GM19239 (cell line): ENCODE measurements around the gene ZMYND15.
A peak's percentile ranks its signal among the peaks of the same experiment; 100 is the strongest.
"Not testable (repeated sequence)": the region's sequence is repeated elsewhere in the genome, so short reads cannot be mapped to it uniquely, and the experiment has no call there.

Experiments
- DNase-seq: peaks from one replicate; pipeline ENCODE4 v3.0.0; 2011; ENCODE audit warnings: low spot score; ENCODE audit not compliant: insufficient read length
- FAIRE-seq: peaks from 2 replicates; lab custom pipeline; 2011; peaks lifted over from hg19 to GRCh38; lab: Jason Lieb, UNC

The ZMYND15 gene

GRCh38 chr17:4739122-4740024 is at the start of gene ZMYND15, which contains the start of gene CXCL16:
ZMYND15 (plus strand) TSS chr17:4739833; CDS start chr17:4740549, 716 bp downstream.
CXCL16 (minus strand) TSS chr17:4739928; CDS start chr17:4739339, 589 bp downstream.
- no peak for FAIRE-seq
- peak; percentile 73 for DNase-seq

DNA sequence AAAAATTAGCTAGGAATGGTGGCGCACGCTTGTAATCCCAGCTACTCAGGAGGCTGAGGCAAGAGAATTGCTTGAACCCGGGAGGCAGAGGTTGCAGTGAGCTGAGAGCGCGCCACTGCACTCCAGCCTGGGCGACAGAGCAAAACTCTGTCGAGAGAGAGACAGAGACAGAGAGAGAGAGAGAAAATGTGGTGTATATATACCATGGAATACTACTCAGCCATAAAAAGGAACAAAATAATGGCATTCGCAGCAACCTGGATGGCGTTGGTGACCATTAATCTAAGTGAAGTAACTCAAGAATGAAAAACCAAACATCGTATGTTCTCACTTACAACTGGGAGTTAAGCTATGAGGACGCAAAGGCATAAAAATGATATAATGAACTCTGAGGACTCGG is 49.8 kb upstream of the ZMYND15 start:
- not testable (repeated sequence) for DNase-seq, FAIRE-seq

- no peak for FAIRE-seq
Observed at GRCh38 chr17:4690745-4691144, 48.9 kb upstream of the ZMYND15 start.

GRCh38 chr17:4691686-4692085 is 47.9 kb upstream of the ZMYND15 start:
- DNase-seq = no peak

More at GRCh38 chr17:4690745-4691144, 48.9 kb upstream of the ZMYND15 start:
- no peak for DNase-seq

GRCh38 chr17:4693416-4693815 is 46.2 kb upstream of the ZMYND15 start:
- FAIRE-seq = no peak
- no peak for DNase-seq

More at GRCh38 chr17:4691686-4692085, 47.9 kb upstream of the ZMYND15 start:
- FAIRE-seq = no peak

DNA sequence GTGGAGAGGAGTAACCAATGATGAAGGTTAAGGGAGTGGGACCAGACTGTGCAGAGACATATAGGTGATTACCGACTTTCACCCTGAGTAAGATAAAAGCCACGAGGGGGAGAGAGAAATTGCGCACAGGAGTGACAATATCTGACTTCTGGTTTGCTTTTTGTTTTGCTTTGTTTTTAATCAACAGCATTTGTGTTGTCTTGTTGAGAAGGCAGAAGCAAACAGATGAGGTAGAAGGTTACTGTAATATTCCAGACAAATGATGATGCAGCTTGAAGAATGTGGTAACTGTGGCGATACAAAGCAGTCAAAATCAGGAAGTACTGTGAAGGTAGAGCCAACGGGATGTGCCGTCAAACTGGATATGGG is 43.2 kb upstream of the ZMYND15 start:
- DNase-seq = no peak
- peak; percentile 89 for FAIRE-seq

GRCh38 chr17:4699401-4700056 is 40.1 kb upstream of the ZMYND15 start:
- not testable (repeated sequence) for FAIRE-seq, DNase-seq

DNA sequence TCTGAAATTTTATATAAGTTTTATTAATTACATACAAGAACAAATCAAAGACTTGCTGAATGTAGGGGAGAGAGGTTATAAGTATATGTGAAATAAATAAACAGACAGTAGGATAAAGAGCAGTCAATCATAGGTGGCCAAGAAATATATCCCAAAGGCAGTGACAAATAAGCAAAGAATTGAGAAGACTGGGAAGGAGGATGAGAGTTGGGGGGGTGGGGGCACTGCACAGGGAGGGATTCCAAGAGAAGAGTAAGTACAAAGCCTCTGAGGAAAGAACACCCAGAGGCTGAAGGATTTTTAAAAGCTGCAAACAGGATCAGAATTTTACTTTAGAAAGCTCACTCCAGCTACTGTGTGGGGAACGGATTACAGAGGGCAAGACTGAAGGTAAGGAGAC is 38.5 kb upstream of the ZMYND15 start:
- FAIRE-seq = no peak
- no peak for DNase-seq

DNA sequence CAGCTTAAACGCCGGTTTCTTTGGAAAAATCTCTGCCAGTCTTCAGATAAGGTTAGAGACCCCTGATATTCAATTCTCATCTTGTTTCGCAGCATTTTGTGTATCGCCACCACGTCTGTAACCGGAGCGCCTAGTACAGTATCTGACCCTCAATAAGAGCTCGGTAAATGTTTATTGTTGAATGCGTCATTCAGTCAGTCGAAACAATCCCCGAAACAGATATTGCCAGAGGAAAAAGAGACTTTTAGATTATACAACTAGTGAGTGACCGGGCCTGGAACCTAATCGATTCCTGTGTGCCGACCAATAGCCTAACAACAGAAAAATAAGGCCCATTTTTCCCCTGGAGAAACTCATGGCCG is 36.3 kb upstream of the ZMYND15 start:
- FAIRE-seq (peak; percentile 21), DNase-seq (no peak)

DNA sequence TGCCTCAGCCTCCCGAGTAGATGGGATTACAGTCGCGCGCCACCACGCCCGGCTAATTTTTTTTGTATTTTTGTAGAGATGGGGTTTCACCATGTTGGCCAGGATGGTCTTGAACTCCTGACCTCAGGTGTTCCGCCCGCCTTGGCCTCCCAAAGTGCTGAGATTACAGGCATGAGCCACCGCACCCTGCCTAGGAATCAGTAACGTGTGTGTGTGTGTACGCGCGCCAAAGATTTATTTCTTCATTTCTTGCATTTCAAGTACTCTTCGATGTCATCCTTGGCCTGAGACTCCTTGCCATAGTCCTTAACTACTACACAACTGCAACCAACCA is 35.1 kb upstream of the ZMYND15 start:
- not testable (repeated sequence) for FAIRE-seq, DNase-seq

DNA sequence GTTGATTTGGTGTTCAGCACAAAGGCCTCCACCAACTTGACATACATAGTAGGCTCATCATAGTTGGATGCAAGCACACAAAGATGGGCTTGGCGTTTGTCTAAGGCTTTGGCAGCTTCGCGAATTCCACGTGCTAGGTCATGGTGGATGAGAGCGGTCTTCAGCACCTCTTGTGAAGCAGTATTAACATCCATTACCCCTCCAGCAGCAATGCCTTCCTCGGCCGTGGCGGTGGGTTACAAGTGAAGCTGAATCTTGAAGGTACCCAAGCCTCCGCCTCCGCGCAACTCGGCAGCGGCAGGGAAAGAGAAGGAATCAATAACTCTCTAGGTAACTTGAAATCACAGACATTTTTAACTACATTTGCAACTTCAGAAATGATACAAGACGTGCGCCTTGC is 34.6 kb upstream of the ZMYND15 start:
- no peak for DNase-seq
- peak; percentile 61 for FAIRE-seq

DNA sequence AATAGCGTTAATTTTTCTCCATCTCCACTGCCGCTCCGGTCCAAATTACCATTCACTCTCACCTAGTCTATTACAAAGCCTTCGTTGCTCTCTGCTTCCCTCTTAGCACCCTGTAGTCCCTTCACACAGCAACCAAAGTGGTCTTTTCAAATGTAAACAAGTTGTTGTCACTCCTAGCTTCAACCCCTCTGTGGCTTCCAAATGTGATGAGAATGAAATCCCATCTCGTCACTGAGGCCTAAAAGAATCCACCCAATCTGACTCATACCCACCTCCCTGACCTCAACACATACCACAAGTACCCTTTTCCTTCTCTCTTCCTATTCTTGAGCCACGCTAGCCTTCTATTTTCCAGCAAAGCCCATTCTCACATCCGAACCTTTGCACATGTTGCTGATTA is 33.5 kb upstream of the ZMYND15 start:
- no peak for FAIRE-seq
- no peak for DNase-seq

DNA sequence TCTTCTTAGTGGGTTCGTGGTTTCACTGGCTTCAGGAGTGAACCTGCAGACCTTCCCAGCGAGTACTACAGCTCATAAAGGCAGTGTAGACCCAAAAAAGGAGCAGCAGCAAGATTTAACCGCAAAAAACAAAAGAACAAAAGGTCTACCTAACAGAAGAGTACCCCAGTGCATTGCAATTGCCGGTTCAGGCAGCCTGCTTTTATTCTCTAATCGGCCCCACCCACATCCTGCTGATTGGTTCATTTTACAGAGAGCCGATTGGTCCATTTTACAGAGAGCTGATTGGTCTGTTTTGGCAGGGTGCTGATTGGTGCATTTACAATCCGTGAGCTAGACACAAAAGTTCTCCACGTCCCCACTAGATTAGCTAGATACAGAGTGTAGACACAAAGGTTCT is 31.2 kb upstream of the ZMYND15 start:
- FAIRE-seq = peak; percentile 44
- DNase-seq = no peak

DNA sequence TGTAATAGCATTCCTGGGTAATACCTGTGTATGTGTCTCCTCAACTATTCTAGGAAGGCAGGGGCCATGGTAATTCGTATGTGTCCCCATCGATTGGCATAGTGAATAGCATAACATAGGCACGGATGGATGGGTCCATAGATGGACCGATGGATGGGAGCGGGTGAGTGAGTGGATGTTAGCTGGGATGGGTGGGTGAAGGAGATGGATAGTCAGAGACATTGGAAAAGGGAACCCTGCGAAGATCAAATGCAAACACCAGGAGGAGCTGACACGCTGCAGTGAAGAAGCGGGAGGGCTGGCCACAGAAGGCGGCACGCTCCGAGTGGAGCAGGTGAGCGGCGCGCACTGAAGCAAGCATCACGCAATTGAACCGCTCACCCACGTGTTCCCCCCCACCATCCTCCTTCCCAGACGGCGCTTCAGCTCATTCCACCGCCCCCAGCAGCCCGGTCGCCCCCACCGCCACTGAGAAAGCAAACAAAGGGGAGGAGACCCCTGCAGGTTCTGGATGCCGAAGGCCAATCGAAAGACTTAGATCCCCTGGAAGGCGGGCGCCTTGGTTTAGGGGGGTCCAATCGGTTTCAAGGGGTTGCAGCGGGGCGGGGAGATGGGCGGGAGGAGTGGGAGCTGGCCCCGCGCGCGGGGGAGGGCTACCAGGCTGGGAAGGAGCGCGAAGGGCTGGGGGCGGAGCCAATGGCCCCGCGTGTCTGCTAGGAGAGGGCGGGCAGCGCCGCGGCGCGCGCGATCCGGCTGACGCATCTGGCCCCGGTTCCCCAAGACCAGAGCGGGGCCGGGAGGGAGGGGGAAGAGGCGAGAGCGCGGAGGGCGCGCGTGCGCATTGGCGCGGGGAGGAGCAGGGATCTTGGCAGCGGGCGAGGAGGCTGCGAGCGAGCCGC is 29.6 kb upstream of the ZMYND15 start, which contains the start of gene ARRB2:
ARRB2 (plus strand) TSS at position 839 of the 899 bp plus-strand sequence. CDS start 90 bp downstream, outside the sequence.
- FAIRE-seq (peak; percentile 94), DNase-seq (peak; percentile 98)

- peak; percentile 92 for FAIRE-seq
- no peak for DNase-seq
Observed at GRCh38 chr17:4710693-4711634, 28.7 kb upstream of the ZMYND15 start.

DNA sequence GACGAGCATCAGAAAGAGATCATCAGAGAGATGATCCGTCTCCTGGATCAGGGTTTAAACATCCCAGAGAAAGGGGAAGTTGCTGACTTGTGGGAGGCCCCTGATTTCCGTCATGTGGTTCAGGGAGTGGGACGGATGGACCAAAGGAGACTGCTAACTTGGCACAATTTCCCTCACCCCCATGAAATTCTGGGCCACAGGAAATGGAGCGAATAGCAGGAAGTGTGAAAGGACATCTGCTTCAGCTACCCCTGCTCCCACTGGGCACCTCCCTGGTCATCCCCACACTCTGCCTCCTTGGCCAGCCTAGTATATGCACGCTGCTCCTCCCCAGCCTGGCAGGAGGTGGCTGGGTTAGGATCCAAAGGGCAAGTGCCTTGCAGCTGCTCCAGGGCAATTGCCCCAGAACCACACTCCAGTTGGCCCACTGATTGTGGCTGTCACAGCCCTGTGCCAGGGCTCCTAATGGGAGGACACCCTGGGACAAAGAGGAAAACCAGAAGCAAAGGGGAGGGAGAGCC is 27.9 kb upstream of the ZMYND15 start:
- no peak for DNase-seq
- FAIRE-seq = no peak

GRCh38 chr17:4712526-4712925 is 27.1 kb upstream of the ZMYND15 start:
- DNase-seq = no peak
- no peak for FAIRE-seq

DNA sequence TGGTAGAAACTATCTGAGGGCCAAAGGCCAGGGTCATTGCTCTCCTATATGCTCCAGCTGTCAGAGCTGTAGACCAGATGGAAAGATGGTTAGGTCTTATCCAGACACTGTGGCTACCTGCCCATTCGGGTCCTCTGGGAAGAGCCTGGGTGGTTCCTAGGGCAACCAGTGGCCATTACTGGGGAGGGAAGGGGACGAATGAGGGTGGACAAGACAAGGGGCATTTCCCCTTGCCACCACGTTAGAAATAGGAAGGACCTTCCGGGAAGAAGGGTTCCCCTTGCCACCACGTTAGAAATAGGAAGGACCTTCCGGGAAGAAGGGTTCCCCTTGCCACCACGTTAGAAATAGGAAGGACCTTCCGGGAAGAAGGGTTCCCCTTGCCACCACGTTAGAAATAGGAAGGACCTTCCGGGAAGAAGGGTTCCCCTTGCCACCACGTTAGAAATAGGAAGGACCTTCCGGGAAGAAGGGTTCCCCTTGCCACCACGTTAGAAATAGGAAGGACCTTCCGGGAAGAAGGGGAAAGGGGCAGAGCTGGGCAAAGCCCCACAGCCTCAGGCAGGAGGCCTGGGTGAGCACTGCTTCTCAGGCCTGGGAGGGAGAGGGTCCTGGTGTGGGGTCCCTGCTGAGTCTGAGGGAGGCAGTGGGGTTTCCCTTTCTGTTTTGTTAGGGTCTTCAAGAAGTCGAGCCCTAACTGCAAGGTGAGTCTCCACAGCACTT is 25.1 kb upstream of the ZMYND15 start:
- not testable (repeated sequence) for DNase-seq, FAIRE-seq
